ENCODE data around the gene ATP12A. TPM values are rescaled to one million over a fixed set of nuclear protein-coding genes. Genes with fewer than 3 reads are reported as not detected.

The ATP12A gene
- total RNA-seq, 1 donor from 2014 or later = not detected

- DNase-seq (ENCODE audit: low spot score) = no peak
Observed at GRCh38 chr13:24687611-24688010, 7.4 kb downstream of the ATP12A start.

GRCh38 chr13:24688111-24688510 lies 7.9 kb downstream of the ATP12A start:
- no peak for DNase-seq (ENCODE audit: low spot score)

- DNase-seq (ENCODE audit: low spot score) = no peak
Observed at GRCh38 chr13:24688950-24689349, 8.7 kb downstream of the ATP12A start.

GRCh38 chr13:24691381-24691780 lies 11.2 kb downstream of the ATP12A start:
- no peak for DNase-seq (ENCODE audit: low spot score)

GRCh38 chr13:24692561-24692960 lies 12.4 kb downstream of the ATP12A start:
- no peak for DNase-seq (ENCODE audit: low spot score)

GRCh38 chr13:24693862-24694471 lies 13.8 kb downstream of the ATP12A start:
- no peak for DNase-seq (ENCODE audit: low spot score)

- no peak for DNase-seq (ENCODE audit: low spot score)
Observed at GRCh38 chr13:24694907-24695306, 14.7 kb downstream of the ATP12A start.

- DNase-seq (ENCODE audit: low spot score) = no peak
Observed at GRCh38 chr13:24698686-24699085, 18.5 kb downstream of the ATP12A start.

GRCh38 chr13:24699541-24699940 lies 19.3 kb downstream of the ATP12A start:
- DNase-seq (ENCODE audit: low spot score) = no peak

- no peak for DNase-seq (ENCODE audit: low spot score)
Observed at GRCh38 chr13:24700539-24700938, 20.3 kb downstream of the ATP12A start.

GRCh38 chr13:24706886-24707585 lies 26.8 kb downstream of the ATP12A start:
- DNase-seq (ENCODE audit: low spot score) = peak; percentile 71

GRCh38 chr13:24709186-24709913 lies 29.1 kb downstream of the ATP12A start:
- DNase-seq (ENCODE audit: low spot score) = peak; percentile 60

GRCh38 chr13:24713022-24713421 lies 32.8 kb downstream of the ATP12A start:
- no peak for DNase-seq (ENCODE audit: low spot score)

GRCh38 chr13:24716011-24716410 lies 35.8 kb downstream of the ATP12A start:
- DNase-seq (ENCODE audit: low spot score) = no peak

GRCh38 chr13:24716446-24716845 lies 36.2 kb downstream of the ATP12A start:
- DNase-seq (ENCODE audit: low spot score) = no peak

GRCh38 chr13:24717217-24717616 lies 37.0 kb downstream of the ATP12A start:
- DNase-seq (ENCODE audit: low spot score) = peak; percentile 39

GRCh38 chr13:24718192-24718965 lies 38.2 kb downstream of the ATP12A start:
- DNase-seq (ENCODE audit: low spot score) = peak; percentile 85

- peak; percentile 67 for DNase-seq (ENCODE audit: low spot score)
Observed at GRCh38 chr13:24719139-24719538, 38.9 kb downstream of the ATP12A start.

- peak; percentile 76 for DNase-seq (ENCODE audit: low spot score)
Observed at GRCh38 chr13:24723206-24723605, 43.0 kb downstream of the ATP12A start.

GRCh38 chr13:24724714-24725113 lies 44.5 kb downstream of the ATP12A start:
- no peak for DNase-seq (ENCODE audit: low spot score)

- no peak for DNase-seq (ENCODE audit: low spot score)
Observed at GRCh38 chr13:24725379-24725778, 45.2 kb downstream of the ATP12A start.
